B cell (primary cell): ENCODE data around the gene POLQ. TPM values are rescaled to one million over a fixed set of nuclear protein-coding genes. Genes with fewer than 3 reads are reported as not detected.

ENCODE experiments used
- ATAC-seq: fragments of 200-7000 bp; cut with Tn5 transposase; one replicate; pipeline ENCODE4 v1.10.0; 2021; ENCODE audit warnings: low read depth, mild to moderate bottlenecking, moderate number of reproducible peaks, moderate library complexity
- CTCF ChIA-PET: fragments of 350-600 bp; sonication (Branson Sonifier 250); formaldehyde crosslinking; loops from one replicate; lab custom pipeline; 2021; ENCODE audit warnings: antibody characterized with exemption, inconsistent platforms; lab: Charles Lee
- POLR2A ChIA-PET: fragments of 350-600 bp; sonication (Branson Sonifier 250); formaldehyde crosslinking; loops from one replicate; lab custom pipeline; 2021; ENCODE audit warnings: antibody characterized with exemption; lab: Charles Lee
- DNase-seq: peaks from one replicate; pipeline ENCODE4 v3.0.0; 2013
- H2AFZ ChIP-seq: 2 replicates; pipeline ENCODE4 v1.6.1; 2012; ENCODE audit warnings: mild to moderate bottlenecking, low read depth, low read length; ENCODE audit not compliant: insufficient read depth, poor library complexity, severe bottlenecking
- H3K27ac ChIP-seq, 2 donors: 1 replicate in 1 of 2; 2 replicates in 1 of 2; pipeline ENCODE4 v1.5.1; 2012 to 2013; ENCODE audit warnings: low read length in 2 of 2, mild to moderate bottlenecking in 2 of 2, moderate library complexity in 1 of 2
- H3K27me3 ChIP-seq, 4 experiments: fragments of 200-600 bp in 1 of 4; sonication (generic) in 1 of 4; replicated peaks in 1 of 4; 1 replicate in 2 of 4; 2 replicates in 2 of 4; pipeline versions ENCODE4 v1.6.1 to v1.7.0; 2013 to 2016; ENCODE audit warnings: low read length in 3 of 4, mild to moderate bottlenecking in 2 of 4, mixed read lengths in 1 of 4, moderate library complexity in 1 of 4; ENCODE audit not compliant: insufficient read depth in 4 of 4, control insufficient read depth in 3 of 4; ENCODE audit errors: control extremely low read depth in 1 of 4
- H3K36me3 ChIP-seq, 2 experiments: replicated peaks in 1 of 2; 1 replicate in 1 of 2; 2 replicates in 1 of 2; pipeline versions ENCODE4 v1.6.1 to v1.7.1; 2013; ENCODE audit warnings: low read length in 1 of 2; ENCODE audit not compliant: insufficient read depth in 2 of 2, control insufficient read depth in 1 of 2; ENCODE audit errors: control extremely low read depth in 1 of 2, extremely low read depth in 1 of 2
- H3K4me1 ChIP-seq, 2 donors: fragments of 200-600 bp in 1 of 2; sonication (generic) in 1 of 2; 1 replicate in 1 of 2; 2 replicates in 1 of 2; pipeline versions ENCODE4 v1.5.1 to v1.6.1; 2013 to 2017; ENCODE audit warnings: low read length in 2 of 2; ENCODE audit not compliant: control insufficient read depth in 2 of 2, insufficient read depth in 2 of 2
- H3K4me2 ChIP-seq: replicated peaks from 2 replicates; pipeline ENCODE3; 2012; ENCODE audit warnings: mild to moderate bottlenecking, low read depth, low read length; ENCODE audit not compliant: poor library complexity, severe bottlenecking
- H3K4me3 ChIP-seq, 5 experiments: fragments of 200-600 bp in 1 of 5; sonication (generic) in 1 of 5; 1 replicate in 3 of 5; 2 replicates in 2 of 5; pipeline versions ENCODE4 v1.5.1 to v1.7.0; 2011 to 2016; ENCODE audit warnings: low read length in 4 of 5, mild to moderate bottlenecking in 4 of 5, low read depth in 2 of 5, control low read depth in 1 of 5, moderate library complexity in 1 of 5; ENCODE audit not compliant: insufficient read depth in 1 of 5; ENCODE audit errors: control extremely low read depth in 1 of 5, extremely low read depth in 1 of 5
- H3K79me2 ChIP-seq: fragments of 200-600 bp; sonication (generic); one replicate; pipeline ENCODE4 v1.6.0; 2016; ENCODE audit warnings: low read length; ENCODE audit not compliant: control insufficient read depth, insufficient read depth
- H3K9ac ChIP-seq: fragments of 200-600 bp; sonication (generic); 2 replicates; pipeline ENCODE4 v1.6.1; 2017; ENCODE audit warnings: mild to moderate bottlenecking, low read length, moderate library complexity
- H3K9me3 ChIP-seq, 3 donors: one replicate each; pipeline versions ENCODE4 v1.6.1 to v1.7.1; 2013; ENCODE audit warnings: low read length in 2 of 3; ENCODE audit not compliant: control insufficient read depth in 2 of 3, insufficient read depth in 1 of 3; ENCODE audit errors: control extremely low read depth in 1 of 3
- H4K20me1 ChIP-seq: 2 replicates; pipeline ENCODE4 v1.6.0; 2012; ENCODE audit warnings: mild to moderate bottlenecking, low read length; ENCODE audit not compliant: insufficient read depth, control insufficient read depth, poor library complexity, severe bottlenecking
- H3K27ac Mint-ChIP-seq: one replicate; pipeline ENCODE4 v1.8.0; 2021; ENCODE audit warnings: mixed read lengths
- H3K27me3 Mint-ChIP-seq: one replicate; pipeline ENCODE4 v1.8.0; 2021; ENCODE audit warnings: mixed read lengths
- H3K4me1 Mint-ChIP-seq: one replicate; pipeline ENCODE4 v1.8.0; 2021; ENCODE audit warnings: mixed read lengths
- H3K4me3 Mint-ChIP-seq: one replicate; pipeline ENCODE4 v1.8.0; 2021; ENCODE audit warnings: mixed read lengths
- H3K9me3 Mint-ChIP-seq: one replicate; pipeline ENCODE4 v1.8.0; 2022; ENCODE audit warnings: mixed read lengths; ENCODE audit not compliant: insufficient read depth
- CTCF ChIP-seq: fragments of 200-600 bp; IDR thresholded peaks from one replicate; pipeline ENCODE4 v1.8.0; 2022; ENCODE audit warnings: antibody characterized with exemption, mild to moderate bottlenecking
- EZH2 ChIP-seq: IDR thresholded peaks from 2 replicates; pipeline ENCODE4 v1.6.1; 2012; ENCODE audit warnings: borderline replicate concordance, low read depth, mild to moderate bottlenecking, moderate library complexity, low read length; ENCODE audit not compliant: insufficient read depth, poor library complexity, severe bottlenecking
- WGBS: methylation state at CpG from one replicate; pipeline ENCODE4 v1.1.5; 2013; ENCODE audit warnings: missing lambda C conversion rate; ENCODE audit not compliant: insufficient coverage; 5-methylcytosine and 5-hydroxymethylcytosine counted together
- intact Hi-C: fragments of 100-400 bp; cut with micrococcal nuclease; formaldehyde crosslinking; loops from one replicate; pipeline ENCODE4 v1.10.0; 2022
- polyA plus RNA-seq: library from polyadenylated mRNA; depleted of rRNA; stranded (reverse); fragments of >200 nt; gene quantifications from 2 replicates; pipeline ENCODE4 v1.2.3, GENCODE V29; 2012
- total RNA-seq, 2 donors: library from RNA; stranded (reverse); fragments of 120-200 nt in 1 of 2; gene quantifications; 1 replicate in 1 of 2; 2 replicates in 1 of 2; pipeline versions ENCODE4 v1.2.3 to v1.2.4, GENCODE V29; 2013 to 2022

Gene POLQ
- total and polyA plus RNA-seq, 2 donors (not counting 1 experiment from before 2014, with no cell fraction given) = 0.25 to 0.79 TPM

GRCh38 chr3:121581691-121582090 is 35.9 kb upstream of the POLQ start:
- no peaks in the 10 kb centered on the region for H4K20me1 ChIP-seq
- H3K9me3 Mint-ChIP-seq = no peaks in the 10 kb centered on the region
- POLR2A ChIA-PET = no interaction called here

GRCh38 chr3:121574449-121574848 is 28.7 kb upstream of the POLQ start:
- H3K4me1 ChIP-seq = no peaks in the 10 kb centered on the region
- no peak for ATAC-seq
- H3K9me3 Mint-ChIP-seq = no peaks in the 10 kb centered on the region
- H3K27ac Mint-ChIP-seq = no peak overlapping the region
- H3K9ac ChIP-seq = no peak overlapping the region
- intact Hi-C loops = no loop called here
- no peaks in the 10 kb centered on the region for H3K36me3 ChIP-seq
- no peaks in the 10 kb centered on the region for H3K4me1 Mint-ChIP-seq
- H3K27me3 ChIP-seq = no peaks in the 10 kb centered on the region
- POLR2A ChIA-PET = no interaction called here
- no peaks in the 10 kb centered on the region for H4K20me1 ChIP-seq
- no peak overlapping the region for H3K4me3 ChIP-seq
- no peaks in the 10 kb centered on the region for H3K27me3 Mint-ChIP-seq
- no peak overlapping the region for H3K4me2 ChIP-seq
- CTCF ChIA-PET = no interaction called here
- TF ChIP-seq EZH2 = no peak
- TF ChIP-seq CTCF = no peak
- no peak overlapping the region for H3K4me3 Mint-ChIP-seq
- 71% methylated on average over 4 of the region's 6 CpGs for whole genome bisulfite sequencing
- no peak overlapping the region for H3K27ac ChIP-seq
- no peaks in the 10 kb centered on the region for H3K79me2 ChIP-seq
- H3K9me3 ChIP-seq = no peaks in the 10 kb centered on the region
- no peak overlapping the region for H2AFZ ChIP-seq
- DNase-seq = no peak

More at GRCh38 chr3:121581691-121582090, 35.9 kb upstream of the POLQ start:
- Histone ChIP-seq H2AFZ (no peak overlapping the region), H3K27me3 (peaks cover 0 to 6% (median 4%) of the 10 kb centered on the region in 4 experiments), H3K4me1 (no peaks in the 10 kb centered on the region), H3K79me2 (no peaks in the 10 kb centered on the region), H3K27ac (no peak overlapping the region), H3K4me3 (no peak overlapping the region), H3K9ac (no peak overlapping the region), H3K36me3 (no peaks in the 10 kb centered on the region), H3K4me2 (no peak overlapping the region), H3K9me3 (no peaks in the 10 kb centered on the region)
- no peak overlapping the region for H3K27ac Mint-ChIP-seq
- peaks cover 28% of the 10 kb centered on the region for H3K27me3 Mint-ChIP-seq
- TF ChIP-seq CTCF (no peak), EZH2 (no peak)
- H3K4me3 Mint-ChIP-seq = no peak overlapping the region
- H3K4me1 Mint-ChIP-seq = no peaks in the 10 kb centered on the region
- intact Hi-C loops = no loop called here
- CTCF ChIA-PET = no interaction called here
- WGBS = no CpG with 5 or more reads among the region's 2 CpGs
- DNase-seq (no peak), ATAC-seq (no peak)
